G401.6 (cell line): ENCODE measurements around the gene WSCD2.

Experiments used
- FAIRE-seq: peaks from 2 replicates; lab custom pipeline; 2012; peaks lifted over from hg19 to GRCh38; lab: Jason Lieb, UNC

The WSCD2 gene

GRCh38 chr12:108128221-108129016, 669 bp upstream of the WSCD2 start:
- FAIRE-seq = no peak

- no peak for FAIRE-seq
Observed at GRCh38 chr12:108131035-108131434, 1.9 kb downstream of the WSCD2 start.

- FAIRE-seq = no peak
Observed at GRCh38 chr12:108131657-108132126, 2.6 kb downstream of the WSCD2 start.

GRCh38 chr12:108133482-108133881, 4.4 kb downstream of the WSCD2 start:
- no peak for FAIRE-seq

- FAIRE-seq = no peak
Observed at GRCh38 chr12:108134744-108135143, 5.7 kb downstream of the WSCD2 start.

DNA sequence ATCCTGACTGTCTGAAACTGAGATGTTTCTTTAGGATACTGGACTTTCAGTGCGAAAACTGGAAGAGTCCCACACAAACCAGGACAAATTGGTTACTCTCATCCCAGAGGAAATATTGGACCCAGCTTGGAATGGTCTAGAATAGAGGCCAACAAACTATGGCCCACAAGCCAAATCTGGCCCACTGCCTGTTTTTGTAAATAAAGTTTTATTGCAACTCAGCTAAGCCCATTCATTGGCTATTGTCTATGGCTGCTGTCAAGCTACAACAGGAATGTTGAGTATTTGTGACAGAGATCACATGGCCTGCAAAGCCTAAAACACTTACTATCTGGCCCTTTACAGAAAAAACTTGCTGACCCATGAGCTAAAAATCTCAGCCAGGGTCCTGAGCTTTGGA, 6.5 kb downstream of the WSCD2 start:
- no peak for FAIRE-seq

DNA sequence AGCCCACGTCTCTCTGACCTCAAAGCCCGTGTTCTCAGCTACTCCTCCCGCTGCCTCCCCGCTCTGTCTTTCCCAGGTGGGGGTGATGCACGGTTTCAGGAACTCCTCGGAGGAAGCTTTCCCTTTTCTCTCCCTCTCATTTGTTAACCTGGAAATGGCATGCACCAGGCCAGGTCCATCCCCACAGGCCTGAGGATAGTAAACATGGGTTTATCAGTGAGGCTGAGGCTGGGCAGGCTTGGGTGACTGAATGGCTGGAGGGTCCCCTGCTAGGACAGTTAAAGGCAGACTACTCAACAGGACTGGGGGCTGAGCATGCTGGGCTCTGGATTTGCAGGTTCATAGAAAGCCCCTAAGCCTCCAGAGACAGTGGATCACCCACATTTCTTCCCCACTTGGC, 7.6 kb downstream of the WSCD2 start:
- no peak for FAIRE-seq

DNA sequence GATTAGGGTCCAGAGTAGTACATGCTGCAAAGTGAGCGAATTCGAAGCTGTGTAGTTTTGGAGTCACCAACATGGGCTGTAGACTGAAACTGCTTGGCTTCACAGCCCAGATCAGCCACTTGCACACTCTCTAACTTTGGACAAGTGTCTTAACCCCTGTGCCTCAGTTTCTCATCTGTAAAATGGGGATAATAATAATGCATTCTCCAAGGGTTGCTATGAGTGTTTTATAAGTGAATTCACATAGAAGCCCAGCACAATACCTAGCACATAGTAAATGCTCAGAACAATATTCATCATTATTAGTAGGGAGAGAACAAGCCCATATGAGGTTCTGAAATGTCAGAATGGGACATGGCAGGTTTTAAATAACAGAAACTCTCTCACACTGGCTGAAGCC, 10.4 kb downstream of the WSCD2 start:
- no peak for FAIRE-seq

- FAIRE-seq = no peak
Observed at GRCh38 chr12:108140501-108140900, 11.4 kb downstream of the WSCD2 start.

GRCh38 chr12:108141600-108142130, 12.6 kb downstream of the WSCD2 start:
- no peak for FAIRE-seq

DNA sequence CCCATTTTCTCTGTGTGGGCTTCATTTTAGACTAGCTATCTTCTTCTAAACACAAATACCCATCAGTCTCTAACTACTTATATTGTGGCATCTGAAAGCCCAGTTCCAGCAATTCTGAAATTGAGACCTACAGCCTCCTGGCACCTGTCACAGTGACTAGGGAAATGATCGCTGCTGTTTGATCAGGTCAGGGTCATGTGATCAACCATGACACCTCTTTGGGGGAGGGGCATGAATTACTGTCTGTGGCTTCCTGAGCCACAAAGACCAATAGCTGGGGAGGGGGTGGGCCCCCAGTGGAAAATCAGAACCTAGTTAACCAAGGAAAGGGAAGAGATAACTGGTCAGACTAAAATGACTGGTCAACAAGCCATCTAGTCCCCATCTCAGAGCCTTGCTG, 14.1 kb downstream of the WSCD2 start:
- no peak for FAIRE-seq

DNA sequence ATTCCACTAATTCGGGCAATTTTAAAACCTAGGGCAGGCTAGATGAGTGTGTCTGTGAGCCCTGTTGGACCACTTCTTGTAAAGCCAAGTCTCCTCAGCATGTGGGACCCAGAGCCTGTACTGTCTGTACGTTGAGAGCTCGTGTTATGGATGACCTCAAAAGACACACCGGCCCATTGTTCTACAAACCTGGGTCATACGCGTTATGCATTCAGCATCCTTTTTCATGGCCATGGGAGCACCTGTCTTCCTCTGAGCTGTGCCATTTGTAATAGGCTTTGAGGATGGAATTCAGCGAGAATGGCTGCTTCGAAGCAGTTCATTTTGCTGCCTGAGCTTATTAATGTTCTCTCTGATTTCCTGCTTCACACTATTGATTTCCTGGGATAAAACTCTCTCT, 15.0 kb downstream of the WSCD2 start:
- no peak for FAIRE-seq

- FAIRE-seq = no peak
Observed at GRCh38 chr12:108145011-108145410, 15.9 kb downstream of the WSCD2 start.

- FAIRE-seq = no peak
Observed at GRCh38 chr12:108146035-108146893, 17.2 kb downstream of the WSCD2 start.

- FAIRE-seq = no peak
Observed at GRCh38 chr12:108147279-108147678, 18.2 kb downstream of the WSCD2 start.

GRCh38 chr12:108148521-108149074, 19.5 kb downstream of the WSCD2 start:
- no peak for FAIRE-seq

- FAIRE-seq = no peak
Observed at GRCh38 chr12:108150436-108150835, 21.3 kb downstream of the WSCD2 start.

DNA sequence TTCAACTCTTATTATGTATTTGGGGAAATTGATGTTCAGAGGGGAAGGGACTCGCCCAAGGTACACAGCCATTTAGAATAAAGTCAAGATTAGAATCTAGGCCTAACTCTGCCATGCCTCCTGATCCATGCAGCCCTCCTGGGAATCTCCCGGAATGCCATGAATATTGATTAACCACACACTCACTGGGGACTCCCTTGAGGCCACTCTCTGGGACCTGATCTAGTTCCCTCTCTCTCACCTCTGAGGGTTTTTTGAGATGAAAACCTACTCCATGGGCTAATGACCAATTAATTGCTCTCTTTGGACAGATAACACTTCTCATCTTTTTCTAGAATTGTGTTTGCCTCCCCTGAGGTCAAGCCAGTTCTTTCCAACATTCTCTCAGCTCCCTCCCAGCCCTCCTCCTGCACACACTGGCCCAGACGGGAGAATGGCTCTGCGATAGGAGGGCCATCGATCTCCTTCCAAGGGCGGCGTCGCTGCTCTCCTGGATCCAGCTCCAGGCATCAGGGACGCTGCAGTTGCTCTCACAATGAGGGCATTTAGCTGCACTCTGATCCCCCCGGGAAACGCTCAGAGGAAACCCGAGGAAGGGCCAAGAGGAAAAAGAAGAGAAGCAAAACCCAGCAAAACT, 22.6 kb downstream of the WSCD2 start:
- no peak for FAIRE-seq

GRCh38 chr12:108152170-108152538, 23.1 kb downstream of the WSCD2 start:
- no peak for FAIRE-seq

GRCh38 chr12:108156717-108157116, 27.6 kb downstream of the WSCD2 start:
- no peak for FAIRE-seq

DNA sequence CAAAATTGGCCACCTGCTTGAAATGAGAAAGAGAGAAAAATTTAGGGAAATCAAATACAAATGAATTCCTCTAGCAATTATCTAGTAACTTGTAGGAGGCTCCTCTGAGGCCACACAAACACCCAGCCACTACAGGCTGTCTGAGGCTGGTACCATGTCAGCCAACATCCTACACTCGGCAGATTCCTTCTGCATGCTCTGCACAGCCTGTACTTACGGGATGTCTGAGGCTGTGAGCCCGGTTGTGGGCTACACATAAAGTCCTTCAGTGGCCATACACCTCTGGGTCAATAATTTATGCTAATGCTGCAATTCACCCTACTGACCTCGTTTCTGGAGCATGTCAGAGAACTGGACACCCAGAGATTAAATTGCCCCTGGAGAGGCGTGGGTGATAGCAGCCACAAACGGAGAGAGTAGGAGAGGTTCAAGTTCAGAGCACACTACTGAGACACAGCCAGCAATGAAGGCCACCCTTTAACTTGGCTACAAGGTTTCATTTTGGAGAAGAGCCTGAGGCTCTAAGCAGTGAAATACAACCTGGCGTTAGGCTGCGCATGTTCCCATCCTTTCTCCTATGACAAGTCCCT, 28.9 kb downstream of the WSCD2 start:
- no peak for FAIRE-seq

- FAIRE-seq = no peak
Observed at GRCh38 chr12:108162207-108162606, 33.1 kb downstream of the WSCD2 start.
